ENCODE data around the gene CDC37.

DNA sequence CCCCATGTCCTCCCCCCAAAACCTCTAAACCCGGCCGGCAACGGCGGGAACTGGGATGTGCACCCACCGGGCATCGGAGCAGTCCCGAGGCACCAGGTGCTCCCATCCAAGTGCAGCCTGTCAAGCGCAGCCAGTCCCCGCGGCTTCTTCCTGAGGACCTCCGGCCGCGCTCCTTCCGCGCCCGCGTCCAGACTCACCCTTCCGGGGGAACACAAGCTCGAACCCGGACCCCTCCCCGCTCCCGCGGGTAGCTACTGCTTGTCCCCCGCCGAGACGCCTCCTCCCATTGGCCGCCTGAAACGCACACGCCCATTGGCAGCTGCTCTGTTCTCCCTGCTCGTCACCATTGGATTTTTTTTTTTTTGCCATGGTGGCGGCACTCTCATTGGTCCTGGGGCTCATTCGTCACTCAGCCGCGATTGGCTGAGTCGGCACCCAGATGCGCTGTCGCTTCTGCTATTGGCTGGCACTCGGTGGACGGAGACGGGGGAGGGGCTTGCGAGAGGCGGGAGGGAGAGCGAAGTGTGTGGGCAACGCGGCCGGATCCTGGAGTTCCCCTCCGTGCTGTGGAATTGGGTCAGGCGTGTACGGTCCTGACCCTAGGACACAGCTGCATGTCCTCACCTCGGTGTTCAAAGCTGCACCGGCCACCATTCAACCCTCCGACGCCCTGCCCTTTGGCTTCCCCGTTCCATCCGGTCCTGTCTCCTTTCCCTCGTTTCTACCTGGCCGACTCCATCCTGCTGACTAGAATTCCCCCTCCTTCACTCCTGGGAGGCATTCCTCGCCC, 22.8 kb downstream of the CDC37 start, which contains the start of gene TYK2:
- no peak for TF ChIP-seq POLR2A (IDR thresholded peaks at IDR 0.05)
- TF ChIP-seq, protein P1, sequence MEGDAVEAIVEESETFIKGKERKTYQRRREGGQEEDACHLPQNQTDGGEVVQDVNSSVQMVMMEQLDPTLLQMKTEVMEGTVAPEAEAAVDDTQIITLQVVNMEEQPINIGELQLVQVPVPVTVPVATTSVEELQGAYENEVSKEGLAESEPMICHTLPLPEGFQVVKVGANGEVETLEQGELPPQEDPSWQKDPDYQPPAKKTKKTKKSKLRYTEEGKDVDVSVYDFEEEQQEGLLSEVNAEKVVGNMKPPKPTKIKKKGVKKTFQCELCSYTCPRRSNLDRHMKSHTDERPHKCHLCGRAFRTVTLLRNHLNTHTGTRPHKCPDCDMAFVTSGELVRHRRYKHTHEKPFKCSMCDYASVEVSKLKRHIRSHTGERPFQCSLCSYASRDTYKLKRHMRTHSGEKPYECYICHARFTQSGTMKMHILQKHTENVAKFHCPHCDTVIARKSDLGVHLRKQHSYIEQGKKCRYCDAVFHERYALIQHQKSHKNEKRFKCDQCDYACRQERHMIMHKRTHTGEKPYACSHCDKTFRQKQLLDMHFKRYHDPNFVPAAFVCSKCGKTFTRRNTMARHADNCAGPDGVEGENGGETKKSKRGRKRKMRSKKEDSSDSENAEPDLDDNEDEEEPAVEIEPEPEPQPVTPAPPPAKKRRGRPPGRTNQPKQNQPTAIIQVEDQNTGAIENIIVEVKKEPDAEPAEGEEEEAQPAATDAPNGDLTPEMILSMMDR (IDR thresholded peaks at IDR 0.05): no peak
- peak; percentile 82 to 92 for TF ChIP-seq POLR2AphosphoS5 (IDR thresholded peaks at IDR 0.05; ENCODE audit: insufficient read depth in 1 of 2, low read depth in 1 of 2)
